ENCODE results near the gene HTR5A. TPM values are rescaled to one million over a fixed set of nuclear protein-coding genes. Genes with fewer than 3 reads are reported as not detected.
A peak's percentile ranks its signal among the peaks of the same experiment; 100 is the strongest.
"Not testable (repeated sequence)": the region's sequence is repeated elsewhere in the genome, so short reads cannot be mapped to it uniquely, and the experiment has no call there.

Gene HTR5A
- polyA plus RNA-seq: 0.03 TPM
- long read RNA-seq, donor 1: 0 reads
- long read RNA-seq, donor 2: 0 reads
- long read RNA-seq, donor 3: 0 reads
- long read RNA-seq, donor 4: 0 reads
- long read RNA-seq, donor 5: 0 reads
- long read RNA-seq, donor 6: 0 reads
- long read RNA-seq, donor 7: 0 reads
- long read RNA-seq, donor 8: 0 reads
- long read RNA-seq, donor 9: 0 reads
- long read RNA-seq, donor 10: 0 reads
- long read RNA-seq, donor 11: 0 reads

DNA sequence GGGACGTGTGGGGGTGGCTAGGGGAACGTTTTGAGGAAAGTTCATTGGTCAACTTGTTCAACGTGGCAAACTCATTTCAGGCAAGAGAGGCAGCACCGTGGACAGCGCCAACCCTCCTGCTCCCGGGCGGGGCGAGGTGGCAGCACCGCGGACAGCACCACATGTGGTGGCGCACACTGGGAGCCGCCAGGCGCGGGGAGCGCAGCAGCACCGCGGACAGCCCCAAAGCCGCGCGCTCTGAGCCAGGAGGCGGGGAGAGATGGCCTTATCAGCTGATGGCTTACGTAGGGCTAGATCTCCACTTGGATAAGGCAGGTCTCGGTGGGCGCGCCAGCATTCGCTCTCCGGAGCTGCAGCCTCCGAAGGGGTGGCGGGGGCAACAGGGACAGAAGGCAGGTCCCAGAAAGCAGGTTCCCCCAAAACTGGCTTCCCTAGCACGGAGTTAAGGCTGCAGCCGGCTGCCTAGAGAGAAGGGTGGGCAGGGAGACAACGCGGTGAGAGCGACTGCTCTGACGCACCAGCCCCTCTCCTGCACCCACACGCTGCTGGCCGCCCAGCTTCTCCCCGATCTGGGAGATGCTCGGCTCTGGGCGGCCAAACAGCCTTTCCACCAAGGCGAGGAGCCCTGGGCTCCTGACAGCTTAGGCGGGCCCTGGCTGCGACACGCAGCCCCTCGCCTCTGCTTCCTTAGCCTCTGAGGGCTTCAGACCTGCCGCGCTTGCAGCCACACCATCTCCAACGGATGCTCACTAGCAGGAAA is at the start of gene HTR5A:
TSS of gene HTR5A (plus strand) at position 333 of the 760 bp plus-strand sequence. CDS start 576 bp downstream, outside the sequence.
- Histone ChIP-seq H3K4me3 (ENCODE audit: low read length) (no peak within 1 kb of the TSS), H3K36me3 (ENCODE audit: control insufficient read depth, insufficient read depth, low read length) (no peaks in the 10 kb centered on the region), H3K27ac (ENCODE audit: low read length) (no peak within 1 kb of the TSS), H3K27me3 (ENCODE audit: control insufficient read depth, insufficient read depth, low read length) (peaks cover 25% of the 10 kb centered on the region), H3K9me3 (ENCODE audit: control insufficient read depth, low read depth, low read length) (peaks cover 9% of the 10 kb centered on the region), H3K4me1 (ENCODE audit: control insufficient read depth, insufficient read depth, low read length) (no peaks in the 10 kb centered on the region)
- WGBS (ENCODE audit: insufficient coverage, low lambda C conversion rate): no CpG with 5 or more reads among the region's 48 CpGs
- DNase-seq: peak; percentile 65 to 79

DNA sequence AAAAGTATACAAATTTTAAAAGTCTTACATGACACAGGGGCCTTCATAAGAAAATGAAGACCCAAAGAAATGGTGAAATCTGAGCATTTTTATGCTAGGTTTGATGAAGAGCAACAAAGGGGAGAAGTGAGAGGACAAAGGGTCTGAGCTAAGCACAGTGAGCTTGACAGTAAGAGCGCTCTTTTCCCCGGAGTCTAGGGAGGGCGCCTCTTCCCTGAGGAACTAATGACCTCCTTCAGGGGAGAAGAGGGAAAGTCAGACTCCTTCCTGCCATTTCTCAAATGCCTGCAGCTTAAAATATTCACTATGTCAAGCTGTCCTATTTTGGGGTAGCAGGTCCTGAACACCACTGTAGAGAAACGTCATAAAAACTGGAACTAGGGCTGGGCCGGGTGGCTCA is 49.1 kb upstream of the HTR5A start:
- Histone ChIP-seq H3K4me3 (ENCODE audit: low read length) (no peak overlapping the region), H3K27me3 (ENCODE audit: control insufficient read depth, insufficient read depth, low read length) (no peaks in the 10 kb centered on the region), H3K27ac (ENCODE audit: low read length) (no peak overlapping the region), H3K36me3 (ENCODE audit: control insufficient read depth, insufficient read depth, low read length) (no peaks in the 10 kb centered on the region), H3K9me3 (ENCODE audit: control insufficient read depth, low read depth, low read length) (no peaks in the 10 kb centered on the region), H3K4me1 (ENCODE audit: control insufficient read depth, insufficient read depth, low read length) (no peaks in the 10 kb centered on the region)
- DNase-seq: no peak
- WGBS (ENCODE audit: insufficient coverage, low lambda C conversion rate): no CpG with 5 or more reads among the region's 5 CpGs

DNA sequence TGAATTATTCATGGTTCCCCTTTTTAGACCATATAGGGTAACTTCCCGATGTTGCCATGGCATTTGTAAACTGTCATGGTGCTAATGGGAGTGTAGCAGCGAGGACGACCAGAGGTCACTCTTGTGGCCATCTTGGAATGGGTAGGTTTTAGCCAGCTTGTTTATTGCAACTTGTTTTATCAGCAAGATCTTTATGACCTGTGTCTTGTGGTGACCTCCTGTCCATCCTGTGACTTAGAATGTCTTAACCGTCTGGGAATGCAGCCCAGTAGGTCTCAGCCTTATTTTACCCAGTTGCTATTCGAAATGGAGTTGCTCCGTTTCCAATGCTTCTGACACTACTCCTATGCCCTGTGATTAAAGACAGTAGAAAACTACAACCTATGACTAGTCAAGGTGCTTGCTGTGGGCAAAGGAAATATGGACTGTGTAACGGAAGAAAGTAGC is 48.4 kb upstream of the HTR5A start:
- 77% methylated on average over 2 of the region's 7 CpGs for WGBS (ENCODE audit: insufficient coverage, low lambda C conversion rate)

DNA sequence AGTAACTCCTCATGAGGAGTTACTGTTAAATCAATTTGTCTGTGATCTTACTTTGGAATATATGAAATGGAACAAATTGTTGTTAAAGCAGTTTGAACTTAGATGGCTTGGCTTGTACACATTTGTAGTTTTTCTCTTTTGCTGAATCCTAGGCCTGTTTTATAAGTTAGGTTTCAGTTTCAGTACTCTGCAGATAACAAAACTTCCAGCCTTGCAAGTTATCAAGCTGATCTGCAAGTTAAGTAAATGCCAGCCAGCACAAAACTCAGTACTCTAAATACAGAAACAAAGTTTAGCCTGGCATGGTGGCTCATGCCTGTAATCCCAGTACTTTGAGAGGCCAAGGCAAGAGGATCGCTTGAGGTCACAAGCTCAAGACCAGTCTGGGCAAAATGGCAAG is 42.2 kb upstream of the HTR5A start:
- no peaks in the 10 kb centered on the region for H3K9me3 ChIP-seq (ENCODE audit: control insufficient read depth, low read depth, low read length)
- no peaks in the 10 kb centered on the region for H3K4me1 ChIP-seq (ENCODE audit: control insufficient read depth, insufficient read depth, low read length)
- DNase-seq: no peak
- no peaks in the 10 kb centered on the region for H3K27me3 ChIP-seq (ENCODE audit: control insufficient read depth, insufficient read depth, low read length)
- H3K4me3 ChIP-seq (ENCODE audit: low read length): no peak overlapping the region
- no CpG with 5 or more reads among the region's 1 CpG for WGBS (ENCODE audit: insufficient coverage, low lambda C conversion rate)
- no peak overlapping the region for H3K27ac ChIP-seq (ENCODE audit: low read length)
- no peaks in the 10 kb centered on the region for H3K36me3 ChIP-seq (ENCODE audit: control insufficient read depth, insufficient read depth, low read length)

More for the DNA sequence above, 48.4 kb upstream of the HTR5A start:
- DNase-seq: no peak
- no peaks in the 10 kb centered on the region for H3K36me3 ChIP-seq (ENCODE audit: control insufficient read depth, insufficient read depth, low read length)
- no peaks in the 10 kb centered on the region for H3K9me3 ChIP-seq (ENCODE audit: control insufficient read depth, low read depth, low read length)
- no peak overlapping the region for H3K27ac ChIP-seq (ENCODE audit: low read length)
- H3K4me3 ChIP-seq (ENCODE audit: low read length): no peak overlapping the region
- no peaks in the 10 kb centered on the region for H3K4me1 ChIP-seq (ENCODE audit: control insufficient read depth, insufficient read depth, low read length)
- H3K27me3 ChIP-seq (ENCODE audit: control insufficient read depth, insufficient read depth, low read length): no peaks in the 10 kb centered on the region

DNA sequence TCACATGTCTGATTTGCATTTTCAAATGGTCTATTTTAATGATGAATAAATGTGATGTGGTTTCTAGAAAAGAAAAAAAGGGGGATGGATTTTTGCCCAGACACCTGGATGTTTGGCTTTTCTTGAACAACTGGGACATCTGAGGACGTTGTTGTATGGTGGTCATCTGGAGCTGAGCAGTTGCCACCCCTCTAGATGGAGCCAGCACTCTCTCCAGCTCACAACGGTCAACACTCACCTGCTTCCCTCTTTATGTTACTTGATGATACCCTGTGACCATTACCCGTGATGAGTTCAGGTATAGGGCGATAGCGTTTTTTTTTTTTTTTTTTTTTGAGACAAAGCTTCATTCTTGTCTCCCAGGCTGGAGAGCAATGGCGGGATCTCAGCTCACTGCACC is 37.1 kb upstream of the HTR5A start:
- Histone ChIP-seq H3K27ac (ENCODE audit: low read length) (no peak overlapping the region), H3K4me1 (ENCODE audit: control insufficient read depth, insufficient read depth, low read length) (no peaks in the 10 kb centered on the region), H3K4me3 (ENCODE audit: low read length) (no peak overlapping the region), H3K27me3 (ENCODE audit: control insufficient read depth, insufficient read depth, low read length) (no peaks in the 10 kb centered on the region), H3K9me3 (ENCODE audit: control insufficient read depth, low read depth, low read length) (peaks cover 3% of the 10 kb centered on the region), H3K36me3 (ENCODE audit: control insufficient read depth, insufficient read depth, low read length) (no peaks in the 10 kb centered on the region)
- DNase-seq: no peak
- 89% methylated on average over 3 of the region's 6 CpGs for WGBS (ENCODE audit: insufficient coverage, low lambda C conversion rate)

DNA sequence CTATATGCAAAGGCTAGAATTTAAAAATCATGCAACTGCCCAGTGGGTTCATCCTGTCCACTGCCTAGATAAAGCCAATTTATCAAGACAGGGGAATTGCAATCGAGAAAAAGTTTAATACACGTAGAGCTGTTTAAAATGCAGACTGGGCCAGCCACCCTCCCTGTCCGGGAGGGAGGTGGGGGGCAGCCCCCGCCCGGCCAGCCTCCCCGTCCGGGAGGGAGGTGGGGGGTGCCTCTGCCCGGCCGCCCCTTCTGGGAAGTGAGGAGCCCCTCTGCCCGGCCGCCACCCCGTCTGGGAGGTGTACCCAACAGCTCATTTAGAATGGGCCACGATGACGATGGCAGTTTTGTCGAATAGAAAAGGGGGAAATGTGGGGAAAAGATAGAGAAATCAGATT is 35.6 kb upstream of the HTR5A start:
- not testable (repeated sequence) for H3K27ac ChIP-seq (ENCODE audit: low read length); H3K4me3 ChIP-seq (ENCODE audit: low read length); H3K36me3 ChIP-seq (ENCODE audit: control insufficient read depth, insufficient read depth, low read length); H3K9me3 ChIP-seq (ENCODE audit: control insufficient read depth, low read depth, low read length); H3K4me1 ChIP-seq (ENCODE audit: control insufficient read depth, insufficient read depth, low read length); DNase-seq; H3K27me3 ChIP-seq (ENCODE audit: control insufficient read depth, insufficient read depth, low read length)
- WGBS (ENCODE audit: insufficient coverage, low lambda C conversion rate): no CpG with 5 or more reads among the region's 15 CpGs

DNA sequence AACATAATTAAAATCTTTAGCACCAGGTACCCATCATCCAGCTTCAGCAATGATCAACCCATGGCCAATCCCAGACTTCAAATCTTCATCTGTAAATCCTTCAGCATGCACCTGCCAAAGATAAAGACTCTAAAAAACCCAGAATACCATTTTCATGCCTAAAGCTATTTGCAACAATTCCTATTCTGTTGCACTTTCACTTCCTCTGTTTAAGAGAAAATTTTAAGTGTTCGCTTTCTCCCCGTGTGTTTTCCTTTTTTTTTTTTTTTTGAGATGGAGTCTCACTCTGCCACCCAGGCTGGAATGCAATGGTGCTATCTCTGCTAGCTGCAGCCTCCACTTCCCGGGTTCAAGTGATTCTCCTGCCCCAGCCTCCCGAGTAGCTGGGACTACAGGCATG is 31.8 kb upstream of the HTR5A start:
- no peaks in the 10 kb centered on the region for H3K4me1 ChIP-seq (ENCODE audit: control insufficient read depth, insufficient read depth, low read length)
- 90% methylated on average over 2 of the region's 4 CpGs for WGBS (ENCODE audit: insufficient coverage, low lambda C conversion rate)
- H3K4me3 ChIP-seq (ENCODE audit: low read length): no peak overlapping the region
- no peaks in the 10 kb centered on the region for H3K27me3 ChIP-seq (ENCODE audit: control insufficient read depth, insufficient read depth, low read length)
- H3K36me3 ChIP-seq (ENCODE audit: control insufficient read depth, insufficient read depth, low read length): no peaks in the 10 kb centered on the region
- peaks cover 3% of the 10 kb centered on the region for H3K9me3 ChIP-seq (ENCODE audit: control insufficient read depth, low read depth, low read length)
- no peak overlapping the region for H3K27ac ChIP-seq (ENCODE audit: low read length)
- DNase-seq: no peak

DNA sequence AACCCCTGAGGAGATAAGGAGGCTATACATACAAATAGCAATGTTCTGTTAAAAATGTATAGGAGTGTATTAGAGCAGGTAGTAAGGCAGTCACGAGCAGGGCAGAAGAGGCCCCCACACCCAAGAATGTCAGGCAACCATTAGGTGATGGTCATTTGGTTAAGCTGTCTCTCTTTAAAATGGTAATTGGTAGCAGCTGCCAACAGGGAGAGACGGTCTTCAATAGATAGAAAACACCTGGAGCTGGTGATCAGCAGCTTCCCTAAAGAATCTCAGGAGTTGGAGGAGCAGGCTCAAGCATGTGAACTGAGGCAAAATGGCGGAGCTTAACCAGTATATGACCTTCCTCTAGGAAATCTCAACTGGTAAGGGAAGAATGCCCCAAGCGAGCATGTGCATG is 26.4 kb upstream of the HTR5A start:
- Histone ChIP-seq H3K4me1 (ENCODE audit: control insufficient read depth, insufficient read depth, low read length) (no peaks in the 10 kb centered on the region), H3K27me3 (ENCODE audit: control insufficient read depth, insufficient read depth, low read length) (no peaks in the 10 kb centered on the region), H3K4me3 (ENCODE audit: low read length) (no peak overlapping the region), H3K27ac (ENCODE audit: low read length) (no peak overlapping the region), H3K36me3 (ENCODE audit: control insufficient read depth, insufficient read depth, low read length) (no peaks in the 10 kb centered on the region), H3K9me3 (ENCODE audit: control insufficient read depth, low read depth, low read length) (no peaks in the 10 kb centered on the region)
- WGBS (ENCODE audit: insufficient coverage, low lambda C conversion rate): no CpG with 5 or more reads among the region's 4 CpGs
- no peak for DNase-seq

DNA sequence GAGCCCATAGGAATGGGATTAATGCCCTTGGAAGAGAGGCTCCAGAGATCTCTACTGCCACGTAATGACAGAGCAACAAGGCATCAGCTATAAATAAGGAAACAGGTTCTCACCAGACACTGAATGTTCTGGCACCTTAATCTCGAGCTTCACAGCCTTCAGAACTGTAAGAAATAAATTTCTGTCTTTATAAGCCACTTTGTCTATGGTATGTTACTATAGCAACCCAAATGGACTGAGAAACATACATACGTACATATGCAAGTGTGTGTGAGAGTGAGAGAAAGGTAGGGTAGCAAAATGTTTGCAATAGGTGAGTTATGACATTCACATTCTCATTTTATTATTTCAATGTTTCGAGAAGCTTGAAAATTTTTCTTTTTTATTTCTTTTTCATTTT is 22.1 kb upstream of the HTR5A start:
- Histone ChIP-seq H3K4me3 (ENCODE audit: low read length) (no peak overlapping the region), H3K27me3 (ENCODE audit: control insufficient read depth, insufficient read depth, low read length) (no peaks in the 10 kb centered on the region), H3K9me3 (ENCODE audit: control insufficient read depth, low read depth, low read length) (no peaks in the 10 kb centered on the region), H3K4me1 (ENCODE audit: control insufficient read depth, insufficient read depth, low read length) (no peaks in the 10 kb centered on the region), H3K36me3 (ENCODE audit: control insufficient read depth, insufficient read depth, low read length) (no peaks in the 10 kb centered on the region), H3K27ac (ENCODE audit: low read length) (no peak overlapping the region)
- 71% methylated on average over 1 of the region's 4 CpGs for WGBS (ENCODE audit: insufficient coverage, low lambda C conversion rate)
- no peak for DNase-seq

DNA sequence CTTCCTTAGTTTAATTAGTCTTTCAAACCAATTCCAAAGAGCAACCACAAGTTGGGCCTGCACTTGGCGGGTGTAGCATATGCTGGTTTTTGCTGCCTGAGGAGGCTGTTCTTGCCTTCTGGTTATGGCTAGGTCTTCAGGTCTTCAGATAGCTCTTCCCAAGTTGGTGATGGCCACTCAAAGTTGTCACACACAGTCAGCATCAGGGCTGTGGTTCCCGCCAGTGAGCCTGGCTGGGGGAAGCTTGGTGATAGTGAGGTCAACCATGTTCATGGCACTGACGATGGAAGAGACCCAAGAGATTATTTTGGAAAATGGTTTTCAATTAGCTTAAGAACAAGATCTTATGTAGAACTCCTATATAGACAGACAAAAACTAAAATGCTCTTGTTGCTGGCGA is 18.8 kb upstream of the HTR5A start:
- WGBS (ENCODE audit: insufficient coverage, low lambda C conversion rate): 100% methylated on average over 1 of the region's 4 CpGs
- Histone ChIP-seq H3K36me3 (ENCODE audit: control insufficient read depth, insufficient read depth, low read length) (no peaks in the 10 kb centered on the region), H3K27ac (ENCODE audit: low read length) (no peak overlapping the region), H3K4me1 (ENCODE audit: control insufficient read depth, insufficient read depth, low read length) (no peaks in the 10 kb centered on the region), H3K9me3 (ENCODE audit: control insufficient read depth, low read depth, low read length) (no peaks in the 10 kb centered on the region), H3K4me3 (ENCODE audit: low read length) (no peak overlapping the region), H3K27me3 (ENCODE audit: control insufficient read depth, insufficient read depth, low read length) (no peaks in the 10 kb centered on the region)
- DNase-seq: no peak

DNA sequence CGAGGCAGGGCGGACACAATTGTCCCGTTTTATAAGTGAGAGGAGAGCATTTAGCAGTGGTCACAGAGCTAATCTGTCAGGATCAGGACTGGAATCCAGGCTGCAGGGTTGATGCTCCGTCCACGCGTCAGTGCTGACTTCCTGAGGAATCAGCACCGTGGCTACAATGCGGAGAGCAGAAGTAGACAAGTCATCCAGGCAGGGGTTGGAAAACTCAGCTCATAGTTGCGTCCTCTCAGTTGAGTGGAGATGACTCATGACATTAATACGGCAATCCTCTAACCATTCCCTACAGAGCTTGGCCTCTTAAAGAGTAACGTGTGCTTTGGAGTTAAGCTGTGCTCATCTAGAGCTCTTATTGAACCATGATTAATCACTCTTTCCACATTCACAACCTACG is 17.1 kb upstream of the HTR5A start:
- no peak overlapping the region for H3K4me3 ChIP-seq (ENCODE audit: low read length)
- H3K9me3 ChIP-seq (ENCODE audit: control insufficient read depth, low read depth, low read length): no peaks in the 10 kb centered on the region
- H3K36me3 ChIP-seq (ENCODE audit: control insufficient read depth, insufficient read depth, low read length): no peaks in the 10 kb centered on the region
- H3K27ac ChIP-seq (ENCODE audit: low read length): no peak overlapping the region
- 83% methylated on average over 1 of the region's 12 CpGs for WGBS (ENCODE audit: insufficient coverage, low lambda C conversion rate)
- H3K27me3 ChIP-seq (ENCODE audit: control insufficient read depth, insufficient read depth, low read length): no peaks in the 10 kb centered on the region
- H3K4me1 ChIP-seq (ENCODE audit: control insufficient read depth, insufficient read depth, low read length): no peaks in the 10 kb centered on the region
- no peak for DNase-seq

All from large intestine (tissue), 12 donors.